GM23338 (cell line): ENCODE data around the gene CES1. TPM values are rescaled to one million over a fixed set of nuclear protein-coding genes. Genes with fewer than 3 reads are reported as not detected.

Experiments
- ATAC-seq: fragments of 200-7000 bp; cut with Tn5 transposase; 3 replicates; pipeline ENCODE4 v1.9.1; 2020
- DNase-seq: peaks from one replicate; pipeline ENCODE4 v3.0.0-alpha.2; 2015; ENCODE audit warnings: low spot score
- H2AFZ ChIP-seq: fragments of 200-600 bp; sonication (generic); 2 replicates; pipeline ENCODE4 v1.8.0; 2016; ENCODE audit warnings: antibody characterized with exemption, mild to moderate bottlenecking, moderate library complexity
- H3F3A ChIP-seq: fragments of 200-600 bp; sonication (generic); replicated peaks from 2 replicates; pipeline ENCODE4 v1.8.0; 2017; ENCODE audit warnings: antibody characterized with exemption, mixed run types, low read depth
- H3K27ac ChIP-seq: fragments of 200-600 bp; sonication (generic); 2 replicates; pipeline ENCODE4 v1.6.1; 2016; ENCODE audit warnings: low read depth
- H3K27me3 ChIP-seq: fragments of 200-600 bp; sonication (generic); 2 replicates; pipeline ENCODE4 v1.8.0; 2016; ENCODE audit warnings: mild to moderate bottlenecking, mixed run types, moderate library complexity; ENCODE audit not compliant: insufficient read depth
- H3K36me3 ChIP-seq: fragments of 200-600 bp; sonication (generic); 2 replicates; pipeline ENCODE4 v1.8.0; 2016; ENCODE audit warnings: mild to moderate bottlenecking; ENCODE audit not compliant: insufficient read depth
- H3K4me1 ChIP-seq: fragments of 200-600 bp; sonication (generic); 2 replicates; pipeline ENCODE4 v1.8.0; 2016; ENCODE audit warnings: mild to moderate bottlenecking, moderate library complexity; ENCODE audit not compliant: insufficient read depth
- H3K4me2 ChIP-seq: fragments of 200-600 bp; sonication (generic); 2 replicates; pipeline ENCODE4 v1.7.1; 2017; ENCODE audit warnings: mixed run types
- H3K4me3 ChIP-seq: fragments of 200-600 bp; sonication (generic); 2 replicates; pipeline ENCODE4 v1.6.1; 2016; ENCODE audit warnings: mixed run types
- H3K79me2 ChIP-seq: fragments of 200-600 bp; sonication (generic); replicated peaks from 2 replicates; pipeline ENCODE4 v1.8.0; 2017; ENCODE audit warnings: mild to moderate bottlenecking; ENCODE audit not compliant: insufficient read depth
- H3K9me2 ChIP-seq: fragments of 200-600 bp; sonication (generic); 2 replicates; pipeline ENCODE4 v1.8.0; 2017; ENCODE audit not compliant: insufficient read depth
- H4K20me1 ChIP-seq: fragments of 200-600 bp; sonication (generic); replicated peaks from 2 replicates; pipeline ENCODE4 v1.8.0; 2017; ENCODE audit warnings: mild to moderate bottlenecking; ENCODE audit not compliant: insufficient read depth
- H3K27ac Mint-ChIP-seq: 2 replicates; pipeline ENCODE4 v1.8.0; 2020; ENCODE audit warnings: inconsistent platforms, mild to moderate bottlenecking, moderate library complexity, mixed read lengths
- H3K27me3 Mint-ChIP-seq: 3 replicates; pipeline ENCODE4 v1.8.0; 2022; ENCODE audit warnings: low read depth, mild to moderate bottlenecking, moderate library complexity, mixed read lengths, inconsistent platforms; ENCODE audit not compliant: insufficient read depth, poor library complexity
- H3K36me3 Mint-ChIP-seq: 3 replicates; pipeline ENCODE4 v1.8.0; 2021; ENCODE audit warnings: low read depth, mild to moderate bottlenecking, inconsistent platforms, moderate library complexity, mixed read lengths
- H3K4me1 Mint-ChIP-seq: 3 replicates; pipeline ENCODE4 v1.8.0; 2020; ENCODE audit warnings: mild to moderate bottlenecking, inconsistent platforms, mixed read lengths
- H3K4me3 Mint-ChIP-seq: 3 replicates; pipeline ENCODE4 v1.8.0; 2021; ENCODE audit warnings: moderate library complexity, mild to moderate bottlenecking, inconsistent platforms, mixed read lengths
- H3K9me3 Mint-ChIP-seq: 3 replicates; pipeline ENCODE4 v1.8.0; 2020; ENCODE audit warnings: moderate library complexity, mild to moderate bottlenecking, inconsistent platforms, mixed read lengths
- CREB1 ChIP-seq: fragments of 250-450 bp; sonication (Bioruptor Pico); IDR thresholded peaks from 2 replicates; pipeline ENCODE4 v1.5.0; 2020; ENCODE audit warnings: low read depth, mild to moderate bottlenecking, moderate library complexity
- CTCF ChIP-seq, 2 experiments: fragments of 200-600 bp in 1 of 2; sonication (generic) in 1 of 2; conservative IDR thresholded peaks; 2 replicates each; pipeline versions ENCODE4 v1.5.1 to v1.6.1; 2016 to 2017; ENCODE audit warnings: antibody characterized with exemption in 2 of 2, low read depth in 2 of 2, mild to moderate bottlenecking in 2 of 2, moderate library complexity in 1 of 2
- ETS1 ChIP-seq: IDR thresholded peaks from 2 replicates; pipeline ENCODE4 v1.6.1; 2016; ENCODE audit warnings: antibody characterized with exemption
- EZH2 ChIP-seq: fragments of 200-600 bp; sonication (generic); IDR thresholded peaks from one replicate; pipeline ENCODE4 v1.8.0; 2017; ENCODE audit warnings: antibody characterized with exemption, mild to moderate bottlenecking, low read depth; ENCODE audit not compliant: unreplicated experiment
- EZH2phosphoT487 ChIP-seq: fragments of 200-600 bp; sonication (generic); IDR thresholded peaks from one replicate; pipeline ENCODE4 v1.8.1; 2018; ENCODE audit warnings: antibody characterized with exemption; ENCODE audit not compliant: unreplicated experiment
- JUNB ChIP-seq: IDR thresholded peaks from one replicate; pipeline ENCODE4 v1.6.1; 2016; ENCODE audit warnings: antibody characterized with exemption; ENCODE audit not compliant: unreplicated experiment
- NANOG ChIP-seq: IDR thresholded peaks from 2 replicates; pipeline ENCODE4 v1.6.1; 2016; ENCODE audit warnings: antibody characterized with exemption, borderline replicate concordance
- POLR2AphosphoS5 ChIP-seq: IDR thresholded peaks from 2 replicates; pipeline ENCODE4 v1.6.1; 2016; ENCODE audit warnings: antibody characterized with exemption, low read depth
- REST ChIP-seq: IDR thresholded peaks from one replicate; pipeline ENCODE4 v1.6.1; 2018; ENCODE audit warnings: antibody characterized with exemption; ENCODE audit not compliant: unreplicated experiment
- STAT1 ChIP-seq: IDR thresholded peaks from one replicate; pipeline ENCODE4 v1.6.1; 2016; ENCODE audit warnings: antibody characterized with exemption; ENCODE audit not compliant: unreplicated experiment
- ZNF114 ChIP-seq: fragments of 250-450 bp; sonication (Bioruptor Pico); IDR thresholded peaks from 2 replicates; pipeline ENCODE4 v1.5.0; 2020; ENCODE audit warnings: mild to moderate bottlenecking, moderate library complexity
- ZNF331 ChIP-seq: fragments of 250-450 bp; sonication (Bioruptor Pico); IDR thresholded peaks from 2 replicates; pipeline ENCODE4 v1.5.0; 2020; ENCODE audit warnings: low read depth, mild to moderate bottlenecking, moderate library complexity
- ZNF462 ChIP-seq: fragments of 250-450 bp; sonication (Bioruptor Pico); IDR thresholded peaks from 2 replicates; pipeline ENCODE4 v1.5.0; 2020; ENCODE audit warnings: mild to moderate bottlenecking, moderate library complexity
- polyA plus RNA-seq: library from polyadenylated mRNA; unstranded; fragments of >200 nt; fragmentation: Nextera tagmentation; extraction: Ambion mirVana; gene quantifications from 2 replicates; pipeline ENCODE4 v1.2.1, GENCODE V29; 2016
- total RNA-seq: library from RNA; depleted of rRNA; stranded (reverse); fragments of >200 nt; shearing (Covaris generic); gene quantifications from 2 replicates; pipeline ENCODE4 v1.2.3, GENCODE V29; 2014

CES1 gene
- total and polyA plus RNA-seq, 2 experiments from 2014 or later = 1.5 TPM; not detected in 1

- peaks cover 4% of the 10 kb centered on the region; the same call in 2 of the 3 replicates for H3K4me1 Mint-ChIP-seq
- H3K4me2 ChIP-seq = no peak overlapping the region
- no peak overlapping the region for H2AFZ ChIP-seq
- TF ChIP-seq REST = no peak
- TF ChIP-seq CREB1 (CRISPR knock-in tag) = no peak
- TF ChIP-seq NANOG = no peak
- no peak for TF ChIP-seq POLR2AphosphoS5
- TF ChIP-seq ZNF331 = no peak
- TF ChIP-seq JUNB = no peak
- TF ChIP-seq STAT1 = no peak
- TF ChIP-seq EZH2phosphoT487 = no peak
- TF ChIP-seq ZNF462 (CRISPR knock-in tag) = no peak
- no peak for TF ChIP-seq CTCF (conservative IDR thresholded peaks at IDR 0.05; ENCODE audit: low read depth in 2 of 2)
- TF ChIP-seq ETS1 = no peak
- no peak for TF ChIP-seq EZH2
- TF ChIP-seq ZNF114 (CRISPR knock-in tag) = no peak
- no peak overlapping the region for H3K27ac Mint-ChIP-seq
- no peak overlapping the region for H3K4me3 ChIP-seq
- H3K4me3 Mint-ChIP-seq = no peak overlapping the region
- no peaks in the 10 kb centered on the region for H3K79me2 ChIP-seq
- H3K27ac ChIP-seq = no peak overlapping the region
- peaks cover 6% of the 10 kb centered on the region for H3K27me3 Mint-ChIP-seq
- DNase-seq (no peak), ATAC-seq (no peak)
- no peaks in the 10 kb centered on the region for H3F3A ChIP-seq
- no peaks in the 10 kb centered on the region for H3K9me2 ChIP-seq
- H3K9me3 Mint-ChIP-seq = no peaks in the 10 kb centered on the region
- H3K36me3 Mint-ChIP-seq = no peaks in the 10 kb centered on the region
- H3K4me1 ChIP-seq = no peaks in the 10 kb centered on the region
- H4K20me1 ChIP-seq = no peaks in the 10 kb centered on the region
- H3K27me3 ChIP-seq = no peaks in the 10 kb centered on the region
- no peaks in the 10 kb centered on the region for H3K36me3 ChIP-seq
Measured at GRCh38 chr16:55843105-55843395, 10.2 kb upstream of the CES1 start.
